ENCODE measurements around the gene IMPDH2.

GRCh38 chr3:49022688-49023171 is 6.5 kb downstream of the IMPDH2 start:
- TF ChIP-seq CREB1 (IDR thresholded peaks at IDR 0.05; ENCODE audit: low read depth) (no peak), POLR2AphosphoS5 (IDR thresholded peaks at IDR 0.05; ENCODE audit: low read length) (no peak), EP300 (IDR thresholded peaks at IDR 0.05; ENCODE audit: borderline replicate concordance in 1 of 2, control insufficient read depth in 1 of 2, low read depth in 2 of 2, low read length in 2 of 2) (no peak), POLR2A (IDR thresholded peaks at IDR 0.05; ENCODE audit: low read depth, low read length) (no peak), LARP7 (IDR thresholded peaks at IDR 0.05) (no peak)
- TF ChIP-seq, protein P1, sequence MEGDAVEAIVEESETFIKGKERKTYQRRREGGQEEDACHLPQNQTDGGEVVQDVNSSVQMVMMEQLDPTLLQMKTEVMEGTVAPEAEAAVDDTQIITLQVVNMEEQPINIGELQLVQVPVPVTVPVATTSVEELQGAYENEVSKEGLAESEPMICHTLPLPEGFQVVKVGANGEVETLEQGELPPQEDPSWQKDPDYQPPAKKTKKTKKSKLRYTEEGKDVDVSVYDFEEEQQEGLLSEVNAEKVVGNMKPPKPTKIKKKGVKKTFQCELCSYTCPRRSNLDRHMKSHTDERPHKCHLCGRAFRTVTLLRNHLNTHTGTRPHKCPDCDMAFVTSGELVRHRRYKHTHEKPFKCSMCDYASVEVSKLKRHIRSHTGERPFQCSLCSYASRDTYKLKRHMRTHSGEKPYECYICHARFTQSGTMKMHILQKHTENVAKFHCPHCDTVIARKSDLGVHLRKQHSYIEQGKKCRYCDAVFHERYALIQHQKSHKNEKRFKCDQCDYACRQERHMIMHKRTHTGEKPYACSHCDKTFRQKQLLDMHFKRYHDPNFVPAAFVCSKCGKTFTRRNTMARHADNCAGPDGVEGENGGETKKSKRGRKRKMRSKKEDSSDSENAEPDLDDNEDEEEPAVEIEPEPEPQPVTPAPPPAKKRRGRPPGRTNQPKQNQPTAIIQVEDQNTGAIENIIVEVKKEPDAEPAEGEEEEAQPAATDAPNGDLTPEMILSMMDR (IDR thresholded peaks at IDR 0.05 in 2 of 3, conservative IDR thresholded peaks at IDR 0.05 in 1 of 3; ENCODE audit: control insufficient read depth in 2 of 3, extremely low read depth in 1 of 3, insufficient read depth in 1 of 3, low read depth in 3 of 3, low read length in 3 of 3), result no peak

Data from GM12878 (cell line).